ENCODE results near the gene TANC1. TPM values are rescaled to one million over a fixed set of nuclear protein-coding genes. Genes with fewer than 3 reads are reported as not detected.
A peak's percentile ranks its signal among the peaks of the same experiment; 100 is the strongest.

The TANC1 gene
- total and polyA plus RNA-seq, 2 experiments from 2014 or later = 22.1 to 34.8 TPM

DNA sequence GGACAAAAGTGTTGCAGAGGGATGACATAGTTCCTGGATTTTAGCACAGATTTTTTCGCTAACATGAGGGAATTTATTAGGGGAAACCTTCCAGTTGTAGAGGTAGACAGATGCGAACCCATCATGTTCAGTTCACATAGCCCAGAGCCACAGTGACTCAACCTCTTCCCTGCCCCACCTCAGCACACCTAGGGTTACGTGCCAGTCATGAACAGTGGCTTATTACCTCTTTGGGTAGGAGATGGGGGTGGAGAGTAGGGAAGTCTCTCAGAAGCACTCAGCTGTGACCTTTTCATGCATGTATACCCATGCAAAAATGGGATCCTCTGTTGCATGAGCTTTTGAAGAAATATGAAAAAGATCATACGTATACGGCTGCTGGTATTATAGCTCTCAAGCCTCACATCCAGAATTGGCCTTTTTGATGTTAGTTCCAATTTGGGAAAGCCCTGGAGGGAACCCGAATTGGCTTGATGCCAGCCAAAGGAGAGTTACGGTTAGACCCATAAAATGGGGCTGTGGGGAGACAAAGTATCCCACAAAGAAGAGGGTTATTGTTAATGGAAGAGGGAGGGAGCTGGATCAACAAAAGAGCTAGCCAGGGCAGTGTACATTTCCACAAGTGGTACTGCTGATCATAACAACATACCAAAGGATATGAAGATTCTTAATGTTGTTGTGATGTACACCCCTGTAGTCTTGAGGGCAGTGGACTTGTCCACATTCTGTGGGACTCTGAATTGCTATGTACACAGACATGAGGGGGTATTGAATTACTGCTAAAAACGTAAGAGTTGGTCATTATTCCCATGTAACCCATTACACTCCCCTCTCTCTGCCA, 4.9 kb downstream of the TANC1 start:
- Histone ChIP-seq H3K4me1 (ENCODE audit: low read depth) (peaks cover 8% of the 10 kb centered on the region), H3K27me3 (no peaks in the 10 kb centered on the region), H3K36me3 (no peaks in the 10 kb centered on the region), H3K4me3 (no peak overlapping the region), H3K27ac (no peak overlapping the region), H3K9me3 (ENCODE audit: low read depth) (no peaks in the 10 kb centered on the region)
- TF ChIP-seq, protein P1, sequence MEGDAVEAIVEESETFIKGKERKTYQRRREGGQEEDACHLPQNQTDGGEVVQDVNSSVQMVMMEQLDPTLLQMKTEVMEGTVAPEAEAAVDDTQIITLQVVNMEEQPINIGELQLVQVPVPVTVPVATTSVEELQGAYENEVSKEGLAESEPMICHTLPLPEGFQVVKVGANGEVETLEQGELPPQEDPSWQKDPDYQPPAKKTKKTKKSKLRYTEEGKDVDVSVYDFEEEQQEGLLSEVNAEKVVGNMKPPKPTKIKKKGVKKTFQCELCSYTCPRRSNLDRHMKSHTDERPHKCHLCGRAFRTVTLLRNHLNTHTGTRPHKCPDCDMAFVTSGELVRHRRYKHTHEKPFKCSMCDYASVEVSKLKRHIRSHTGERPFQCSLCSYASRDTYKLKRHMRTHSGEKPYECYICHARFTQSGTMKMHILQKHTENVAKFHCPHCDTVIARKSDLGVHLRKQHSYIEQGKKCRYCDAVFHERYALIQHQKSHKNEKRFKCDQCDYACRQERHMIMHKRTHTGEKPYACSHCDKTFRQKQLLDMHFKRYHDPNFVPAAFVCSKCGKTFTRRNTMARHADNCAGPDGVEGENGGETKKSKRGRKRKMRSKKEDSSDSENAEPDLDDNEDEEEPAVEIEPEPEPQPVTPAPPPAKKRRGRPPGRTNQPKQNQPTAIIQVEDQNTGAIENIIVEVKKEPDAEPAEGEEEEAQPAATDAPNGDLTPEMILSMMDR (IDR thresholded peaks at IDR 0.05; ENCODE audit: low read depth, low read length) = no peak
- DNase-seq (ENCODE audit: low read depth in 1 of 2, low spot score in 1 of 2) = peak in 1 of 2 donors; percentile 32

DNA sequence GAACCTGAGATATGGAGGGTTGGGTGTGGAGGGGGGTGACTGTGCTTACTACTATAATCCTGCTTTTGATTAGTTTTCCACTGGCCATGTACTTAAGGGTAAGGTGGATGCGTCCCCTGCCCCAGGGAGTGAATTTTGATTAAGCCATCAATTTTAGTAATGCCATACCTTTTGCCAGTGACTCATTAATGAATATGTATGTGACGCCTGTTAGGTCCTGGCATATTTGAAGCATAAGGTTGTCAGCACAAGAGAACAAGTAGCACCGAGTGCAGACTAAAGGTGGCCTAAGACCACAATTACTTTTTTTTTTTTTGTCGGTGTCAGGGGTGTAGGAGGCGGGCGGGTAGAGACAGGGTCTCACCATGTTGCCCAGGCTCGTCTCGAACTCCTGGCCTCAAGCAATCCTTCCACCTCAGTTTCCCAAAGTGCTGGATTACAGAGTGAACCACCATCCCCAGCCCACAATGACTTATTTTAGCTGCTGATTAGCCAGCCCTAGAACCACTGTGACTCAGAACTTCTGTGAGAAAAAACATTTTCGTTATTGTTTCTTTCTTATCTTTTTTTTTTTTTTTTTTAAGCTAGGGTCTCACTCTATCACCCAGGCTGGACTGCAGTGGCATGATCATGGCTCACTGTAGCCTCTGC, 7.0 kb downstream of the TANC1 start:
- TF ChIP-seq, protein P1 (IDR thresholded peaks at IDR 0.05; ENCODE audit: low read depth, low read length) = no peak
- no peak for DNase-seq (ENCODE audit: low read depth in 1 of 2, low spot score in 1 of 2)
- H3K27me3 ChIP-seq = no peaks in the 10 kb centered on the region
- H3K4me1 ChIP-seq (ENCODE audit: low read depth) = peaks cover 5% of the 10 kb centered on the region
- H3K4me3 ChIP-seq = no peak overlapping the region
- no peaks in the 10 kb centered on the region for H3K9me3 ChIP-seq (ENCODE audit: low read depth)
- no peaks in the 10 kb centered on the region for H3K36me3 ChIP-seq
- H3K27ac ChIP-seq = no peak overlapping the region

DNA sequence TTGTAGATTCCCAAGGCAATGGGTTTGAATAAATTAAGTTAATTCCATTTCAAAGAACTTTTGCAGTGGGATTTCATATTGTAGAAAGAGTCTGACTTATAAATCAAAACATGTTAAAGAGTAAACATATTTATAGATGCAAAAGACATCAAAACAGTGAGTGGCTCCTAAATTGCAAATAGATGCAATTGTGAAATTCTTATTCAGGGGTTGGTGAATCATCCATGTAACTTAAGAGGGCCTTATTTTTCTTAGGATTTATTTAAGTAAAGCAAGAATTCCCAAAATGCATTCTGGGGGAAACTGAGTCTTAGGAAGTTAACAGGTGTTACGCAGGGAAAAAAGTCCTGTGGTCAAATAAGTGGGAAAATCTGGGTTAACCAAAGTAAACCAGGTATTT, 11.3 kb downstream of the TANC1 start:
- TF ChIP-seq, protein P1 (IDR thresholded peaks at IDR 0.05; ENCODE audit: low read depth, low read length) = no peak
- no peak overlapping the region for H3K27ac ChIP-seq

DNA sequence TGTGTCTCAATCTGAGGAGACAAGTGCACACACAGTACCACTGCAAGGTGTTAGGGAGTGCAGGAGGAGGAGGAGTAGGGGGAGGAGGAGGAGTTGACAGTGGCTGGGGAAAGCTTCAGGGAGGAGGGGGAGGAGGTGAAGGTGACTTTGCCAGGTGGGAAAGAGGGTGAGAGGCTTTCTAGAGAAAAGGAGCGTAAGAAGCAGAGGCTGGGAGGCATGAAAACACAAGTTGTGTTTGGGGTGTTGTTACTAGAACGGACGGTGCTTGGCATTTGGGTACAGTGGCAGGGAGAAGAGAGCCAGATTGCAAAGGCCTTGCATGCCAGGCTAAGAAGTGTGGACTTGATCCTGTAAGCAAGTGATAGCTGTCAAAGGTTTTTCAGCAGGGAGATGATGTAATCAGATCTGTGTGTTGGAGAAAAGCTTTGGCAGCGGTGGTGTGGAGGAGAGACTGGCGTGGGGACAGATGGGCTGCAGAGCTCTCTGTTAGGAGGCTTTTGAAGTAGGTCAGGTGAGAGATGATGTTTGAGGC, 16.2 kb downstream of the TANC1 start:
- Histone ChIP-seq H3K27ac (peak overlapping the region; percentile 64), H3K4me3 (no peak overlapping the region), H3K27me3 (no peaks in the 10 kb centered on the region), H3K4me1 (ENCODE audit: low read depth) (peaks cover 22% of the 10 kb centered on the region), H3K9me3 (ENCODE audit: low read depth) (no peaks in the 10 kb centered on the region), H3K36me3 (no peaks in the 10 kb centered on the region)
- TF ChIP-seq, protein P1 (IDR thresholded peaks at IDR 0.05; ENCODE audit: low read depth, low read length) = no peak
- peak in 1 of 2 donors; percentile 22 for DNase-seq (ENCODE audit: low read depth in 1 of 2, low spot score in 1 of 2)

More for the DNA sequence above, 11.3 kb downstream of the TANC1 start:
- Histone ChIP-seq H3K9me3 (ENCODE audit: low read depth) (no peaks in the 10 kb centered on the region), H3K4me1 (ENCODE audit: low read depth) (peaks cover 15% of the 10 kb centered on the region), H3K27me3 (no peaks in the 10 kb centered on the region), H3K36me3 (no peaks in the 10 kb centered on the region), H3K4me3 (no peak overlapping the region)
- no peak for DNase-seq (ENCODE audit: low read depth in 1 of 2, low spot score in 1 of 2)

DNA sequence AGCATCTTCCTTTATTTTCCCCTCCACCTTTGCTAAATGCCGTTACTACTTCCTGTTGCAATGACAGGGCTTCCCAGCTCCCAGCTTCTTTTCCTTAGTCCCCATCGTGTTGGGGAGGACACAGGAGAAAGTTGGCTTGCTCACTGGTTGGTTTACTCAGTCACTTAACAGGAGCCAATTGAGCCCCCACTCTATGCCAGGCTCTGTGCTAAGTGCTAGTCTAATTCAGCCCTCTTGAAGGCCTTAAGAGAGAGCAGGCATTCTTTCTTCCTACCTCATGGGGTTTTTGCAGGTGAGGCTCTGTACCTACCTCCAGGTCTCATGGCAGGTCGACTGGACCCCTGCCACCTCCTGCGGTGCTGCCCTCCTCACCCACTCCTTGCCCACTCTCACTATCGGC, 20.1 kb downstream of the TANC1 start:
- H3K4me1 ChIP-seq (ENCODE audit: low read depth) = peaks cover 22% of the 10 kb centered on the region
- H3K36me3 ChIP-seq = no peaks in the 10 kb centered on the region
- TF ChIP-seq, protein P1 (IDR thresholded peaks at IDR 0.05; ENCODE audit: low read depth, low read length) = no peak
- DNase-seq (ENCODE audit: low read depth in 1 of 2, low spot score in 1 of 2) = no peak
- H3K27ac ChIP-seq = no peak overlapping the region
- no peak overlapping the region for H3K4me3 ChIP-seq
- H3K9me3 ChIP-seq (ENCODE audit: low read depth) = no peaks in the 10 kb centered on the region
- H3K27me3 ChIP-seq = no peaks in the 10 kb centered on the region
